HEK293 (cell line): Measurements from ENCODE around the gene HPCAL1.

Experiments
- KLF16 ChIP-seq: fragments of 450-650 bp; formaldehyde crosslinking; IDR thresholded peaks from 2 replicates; pipeline ENCODE4 v1.5.1; 2017; ENCODE audit warnings: missing biosample characterization, missing genetic modification characterization
- KLF7 ChIP-seq: fragments of 450-650 bp; formaldehyde crosslinking; IDR thresholded peaks from 2 replicates; pipeline ENCODE4 v1.5.1; 2016; ENCODE audit warnings: missing biosample characterization, missing genetic modification characterization, borderline replicate concordance
- KLF8 ChIP-seq: fragments of 450-650 bp; formaldehyde crosslinking; IDR thresholded peaks from 2 replicates; pipeline ENCODE4 v1.5.1; 2016; ENCODE audit warnings: missing biosample characterization, missing genetic modification characterization
- MEIS1 ChIP-seq: sonication (generic); formaldehyde crosslinking; IDR thresholded peaks from 2 replicates; pipeline ENCODE4 v1.8.1; 2022; ENCODE audit warnings: missing genetic modification reagents, mild to moderate bottlenecking, borderline replicate concordance
- TSHZ1 ChIP-seq: fragments of 450-650 bp; formaldehyde crosslinking; IDR thresholded peaks from 2 replicates; pipeline ENCODE4 v1.5.1; 2016; ENCODE audit warnings: missing biosample characterization, missing genetic modification characterization, borderline replicate concordance
- ZNF138 ChIP-seq: fragments of 450-650 bp; formaldehyde crosslinking; IDR thresholded peaks from 2 replicates; pipeline ENCODE4 v1.5.1; 2016; ENCODE audit warnings: missing biosample characterization, missing genetic modification characterization, borderline replicate concordance
- ZNF169 ChIP-seq: fragments of 450-650 bp; formaldehyde crosslinking; IDR thresholded peaks from 2 replicates; pipeline ENCODE4 v1.5.1; 2016; ENCODE audit warnings: missing biosample characterization, missing genetic modification characterization
- ZNF558 ChIP-seq: fragments of 450-650 bp; formaldehyde crosslinking; IDR thresholded peaks from 2 replicates; pipeline ENCODE4 v1.5.1; 2016; ENCODE audit warnings: missing biosample characterization, missing genetic modification characterization
- ZNF560 ChIP-seq: fragments of 450-650 bp; formaldehyde crosslinking; IDR thresholded peaks from 2 replicates; pipeline ENCODE4 v1.5.1; 2017; ENCODE audit warnings: missing biosample characterization, missing genetic modification characterization, borderline replicate concordance
- TF ChIP-seq, protein P1 (sequence below): fragments of 450-650 bp; formaldehyde crosslinking; IDR thresholded peaks from 2 replicates; pipeline ENCODE4 v1.5.1; 2016; ENCODE audit warnings: missing biosample characterization, missing genetic modification characterization
- TF ChIP-seq, protein P2 (sequence below): fragments of 450-650 bp; formaldehyde crosslinking; IDR thresholded peaks from 2 replicates; pipeline ENCODE4 v1.5.1; 2016; ENCODE audit warnings: missing biosample characterization, missing genetic modification characterization
- TF ChIP-seq, protein P3 (sequence below): fragments of 450-650 bp; formaldehyde crosslinking; IDR thresholded peaks from 2 replicates; pipeline ENCODE4 v1.5.1; 2016; ENCODE audit warnings: missing biosample characterization, missing genetic modification characterization

DNA sequence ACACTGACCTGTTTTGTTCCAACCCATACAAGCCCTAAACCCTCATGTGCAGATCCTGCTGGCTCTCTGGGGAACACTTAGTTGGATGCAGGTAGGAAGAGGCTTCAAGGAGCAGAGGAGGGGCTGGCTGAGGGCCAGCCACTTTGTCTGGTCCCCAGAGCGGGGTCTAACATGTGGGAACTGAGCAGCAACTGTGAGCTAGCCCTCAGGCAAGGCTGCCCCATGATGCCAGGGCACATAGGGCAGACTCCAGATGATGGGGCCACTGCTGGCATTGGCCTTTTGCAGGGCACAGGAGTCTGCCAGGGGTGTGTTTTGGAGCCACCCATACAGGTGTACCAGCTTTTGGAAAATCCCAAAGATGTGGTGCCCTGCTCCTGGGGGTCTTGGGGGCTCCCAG, 67.7 kb downstream of the HPCAL1 start:
- no peak for TF ChIP-seq ZNF138 (tag by site-specific recombination)
- TF ChIP-seq, protein P1, sequence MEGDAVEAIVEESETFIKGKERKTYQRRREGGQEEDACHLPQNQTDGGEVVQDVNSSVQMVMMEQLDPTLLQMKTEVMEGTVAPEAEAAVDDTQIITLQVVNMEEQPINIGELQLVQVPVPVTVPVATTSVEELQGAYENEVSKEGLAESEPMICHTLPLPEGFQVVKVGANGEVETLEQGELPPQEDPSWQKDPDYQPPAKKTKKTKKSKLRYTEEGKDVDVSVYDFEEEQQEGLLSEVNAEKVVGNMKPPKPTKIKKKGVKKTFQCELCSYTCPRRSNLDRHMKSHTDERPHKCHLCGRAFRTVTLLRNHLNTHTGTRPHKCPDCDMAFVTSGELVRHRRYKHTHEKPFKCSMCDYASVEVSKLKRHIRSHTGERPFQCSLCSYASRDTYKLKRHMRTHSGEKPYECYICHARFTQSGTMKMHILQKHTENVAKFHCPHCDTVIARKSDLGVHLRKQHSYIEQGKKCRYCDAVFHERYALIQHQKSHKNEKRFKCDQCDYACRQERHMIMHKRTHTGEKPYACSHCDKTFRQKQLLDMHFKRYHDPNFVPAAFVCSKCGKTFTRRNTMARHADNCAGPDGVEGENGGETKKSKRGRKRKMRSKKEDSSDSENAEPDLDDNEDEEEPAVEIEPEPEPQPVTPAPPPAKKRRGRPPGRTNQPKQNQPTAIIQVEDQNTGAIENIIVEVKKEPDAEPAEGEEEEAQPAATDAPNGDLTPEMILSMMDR (tag by site-specific recombination), result no peak
- no peak for TF ChIP-seq TSHZ1 (tag by site-specific recombination)
- no peak for TF ChIP-seq KLF8 (tag by site-specific recombination)
- TF ChIP-seq MEIS1 (CRISPR knock-in tag), result no peak
- TF ChIP-seq, protein P2, sequence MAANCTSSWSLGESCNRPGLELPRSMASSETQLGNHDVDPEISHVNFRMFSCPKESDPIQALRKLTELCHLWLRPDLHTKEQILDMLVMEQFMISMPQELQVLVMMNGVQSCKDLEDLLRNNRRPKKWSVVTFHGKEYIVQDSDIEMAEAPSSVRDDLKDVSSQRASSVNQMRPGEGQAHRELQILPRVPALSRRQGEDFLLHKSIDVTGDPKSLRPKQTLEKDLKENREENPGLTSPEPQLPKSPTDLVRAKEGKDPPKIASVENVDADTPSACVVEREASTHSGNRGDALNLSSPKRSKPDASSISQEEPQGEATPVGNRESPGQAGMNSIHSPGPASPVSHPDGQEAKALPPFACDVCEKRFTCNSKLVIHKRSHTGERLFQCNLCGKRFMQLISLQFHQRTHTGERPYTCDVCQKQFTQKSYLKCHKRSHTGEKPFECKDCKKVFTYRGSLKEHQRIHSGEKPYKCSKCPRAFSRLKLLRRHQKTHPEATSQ (tag by site-specific recombination), result no peak
- no peak for TF ChIP-seq ZNF558 (tag by site-specific recombination)
- TF ChIP-seq, protein P3, sequence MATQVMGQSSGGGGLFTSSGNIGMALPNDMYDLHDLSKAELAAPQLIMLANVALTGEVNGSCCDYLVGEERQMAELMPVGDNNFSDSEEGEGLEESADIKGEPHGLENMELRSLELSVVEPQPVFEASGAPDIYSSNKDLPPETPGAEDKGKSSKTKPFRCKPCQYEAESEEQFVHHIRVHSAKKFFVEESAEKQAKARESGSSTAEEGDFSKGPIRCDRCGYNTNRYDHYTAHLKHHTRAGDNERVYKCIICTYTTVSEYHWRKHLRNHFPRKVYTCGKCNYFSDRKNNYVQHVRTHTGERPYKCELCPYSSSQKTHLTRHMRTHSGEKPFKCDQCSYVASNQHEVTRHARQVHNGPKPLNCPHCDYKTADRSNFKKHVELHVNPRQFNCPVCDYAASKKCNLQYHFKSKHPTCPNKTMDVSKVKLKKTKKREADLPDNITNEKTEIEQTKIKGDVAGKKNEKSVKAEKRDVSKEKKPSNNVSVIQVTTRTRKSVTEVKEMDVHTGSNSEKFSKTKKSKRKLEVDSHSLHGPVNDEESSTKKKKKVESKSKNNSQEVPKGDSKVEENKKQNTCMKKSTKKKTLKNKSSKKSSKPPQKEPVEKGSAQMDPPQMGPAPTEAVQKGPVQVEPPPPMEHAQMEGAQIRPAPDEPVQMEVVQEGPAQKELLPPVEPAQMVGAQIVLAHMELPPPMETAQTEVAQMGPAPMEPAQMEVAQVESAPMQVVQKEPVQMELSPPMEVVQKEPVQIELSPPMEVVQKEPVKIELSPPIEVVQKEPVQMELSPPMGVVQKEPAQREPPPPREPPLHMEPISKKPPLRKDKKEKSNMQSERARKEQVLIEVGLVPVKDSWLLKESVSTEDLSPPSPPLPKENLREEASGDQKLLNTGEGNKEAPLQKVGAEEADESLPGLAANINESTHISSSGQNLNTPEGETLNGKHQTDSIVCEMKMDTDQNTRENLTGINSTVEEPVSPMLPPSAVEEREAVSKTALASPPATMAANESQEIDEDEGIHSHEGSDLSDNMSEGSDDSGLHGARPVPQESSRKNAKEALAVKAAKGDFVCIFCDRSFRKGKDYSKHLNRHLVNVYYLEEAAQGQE (tag by site-specific recombination), result no peak
- no peak for TF ChIP-seq KLF7 (tag by site-specific recombination)
- no peak for TF ChIP-seq ZNF560 (tag by site-specific recombination)
- no peak for TF ChIP-seq KLF16 (tag by site-specific recombination)
- TF ChIP-seq ZNF169 (tag by site-specific recombination), result no peak
